COR-L47 (cell line): ENCODE data around the gene SLCO3A1.

Source experiments
- DNase-seq: peaks from one replicate; lab custom pipeline; 2025; lab: John Stamatoyannopoulos, UW

The SLCO3A1 gene

GRCh38 chr15:91882858-91883586 is 29.5 kb downstream of the SLCO3A1 start:
- no peak for DNase-seq

GRCh38 chr15:91884606-91885005 is 31.1 kb downstream of the SLCO3A1 start:
- no peak for DNase-seq

- no peak for DNase-seq
These were observed 31.5 kb downstream of the SLCO3A1 start for GRCh38 chr15:91885054-91885453.

DNA sequence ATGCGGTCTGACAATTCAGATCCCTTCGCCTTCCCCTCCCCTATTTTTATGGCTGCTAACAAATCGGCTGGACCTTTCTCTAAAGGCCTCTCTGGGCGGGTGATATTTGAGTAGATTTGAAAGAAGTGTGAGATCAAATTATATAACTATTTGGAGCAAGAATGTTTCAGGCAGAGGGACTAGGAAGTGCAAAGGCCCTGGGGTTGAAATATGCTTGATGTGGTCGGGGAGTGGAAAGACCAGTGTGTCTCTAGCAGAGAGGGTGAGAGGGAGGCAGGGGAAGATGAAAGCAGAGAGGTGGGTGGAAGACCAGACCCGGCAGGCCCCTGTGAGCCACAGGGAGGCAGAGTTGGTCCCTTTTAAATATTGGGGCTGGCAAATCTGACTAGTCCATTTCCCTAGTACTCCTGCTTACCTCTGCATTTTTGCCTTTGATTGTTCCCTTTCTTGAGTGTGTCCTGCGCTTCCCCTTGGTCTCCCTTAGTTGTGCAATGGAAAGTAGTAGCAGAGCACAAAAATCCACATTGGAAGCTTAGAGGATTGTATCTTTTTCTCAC is 32.3 kb downstream of the SLCO3A1 start:
- DNase-seq = peak; percentile 12

- DNase-seq = no peak
These were observed 33.4 kb downstream of the SLCO3A1 start for GRCh38 chr15:91886878-91887277.

DNA sequence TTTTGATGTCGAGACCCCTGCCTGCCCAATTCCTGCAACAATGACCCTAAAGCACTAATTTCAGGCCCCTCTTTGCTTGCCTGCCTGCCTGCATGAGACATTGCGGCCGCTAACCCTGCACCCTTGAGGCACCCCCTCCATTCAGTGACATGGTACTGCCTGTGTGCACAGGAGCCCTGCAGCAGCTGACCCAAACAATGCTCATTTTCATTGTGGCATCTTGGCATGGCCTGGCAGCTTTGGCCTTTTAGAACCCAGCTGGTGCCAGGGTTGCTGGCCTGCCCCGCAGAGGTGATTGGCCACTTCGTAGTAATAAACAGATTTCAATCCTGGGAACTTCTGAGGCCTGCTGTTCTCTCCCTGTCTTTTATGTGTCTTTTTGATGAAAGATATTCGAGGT is 33.8 kb downstream of the SLCO3A1 start:
- DNase-seq = no peak

DNA sequence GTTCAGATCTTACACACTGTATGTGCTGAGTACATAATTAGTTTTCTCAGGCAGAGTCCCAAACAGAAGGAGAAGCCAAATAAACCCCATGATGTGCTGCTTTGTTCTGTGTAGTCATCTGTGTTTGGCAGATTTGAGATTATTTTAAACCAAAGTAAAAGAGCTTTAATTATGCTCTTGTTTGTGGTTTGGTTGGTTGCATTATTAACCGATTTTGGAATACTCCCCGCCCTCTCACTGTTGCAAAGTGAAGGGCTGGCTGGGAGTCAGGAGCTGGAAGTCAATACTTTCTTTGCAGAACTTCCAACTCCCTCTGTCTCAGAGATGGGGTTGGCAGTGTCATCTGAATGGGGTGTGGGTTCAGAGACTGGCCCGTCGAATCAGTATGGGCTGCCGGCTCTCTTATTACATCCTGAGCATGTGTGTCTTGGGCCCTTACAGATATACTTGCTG is 34.4 kb downstream of the SLCO3A1 start:
- DNase-seq = peak; percentile 43

DNA sequence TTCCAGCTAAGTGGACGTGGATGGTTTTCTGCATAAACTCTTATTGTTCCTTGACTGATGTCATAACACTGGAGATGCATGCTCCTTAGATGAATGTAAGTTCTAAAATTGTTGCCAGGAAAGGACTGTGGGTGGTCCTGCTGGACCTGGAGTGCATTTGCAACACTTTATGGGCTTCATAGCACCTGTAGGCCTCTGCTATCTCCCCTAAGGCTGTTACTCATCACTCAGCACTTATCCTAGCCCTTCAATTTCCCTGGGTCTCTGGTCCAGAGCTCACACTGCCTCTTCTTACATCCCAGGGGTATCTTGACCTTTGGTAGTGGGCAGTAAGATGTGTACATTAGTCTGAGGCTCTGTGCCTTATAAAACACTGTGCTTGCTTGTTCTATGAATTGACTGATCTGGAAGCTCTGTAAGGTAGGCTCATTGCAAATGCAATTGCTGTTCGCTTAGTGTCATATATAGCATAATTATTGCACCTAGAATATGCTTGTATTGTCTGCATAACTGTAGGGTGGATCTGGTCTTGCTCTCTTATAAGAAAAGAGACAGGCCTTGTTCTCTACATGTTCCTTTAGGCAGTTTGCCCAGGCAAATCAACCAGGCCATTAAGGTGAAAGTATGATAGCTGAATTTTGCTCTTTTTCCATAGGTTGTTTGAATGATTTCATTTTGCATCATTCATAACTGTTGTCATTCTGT is 35.8 kb downstream of the SLCO3A1 start:
- no peak for DNase-seq

DNA sequence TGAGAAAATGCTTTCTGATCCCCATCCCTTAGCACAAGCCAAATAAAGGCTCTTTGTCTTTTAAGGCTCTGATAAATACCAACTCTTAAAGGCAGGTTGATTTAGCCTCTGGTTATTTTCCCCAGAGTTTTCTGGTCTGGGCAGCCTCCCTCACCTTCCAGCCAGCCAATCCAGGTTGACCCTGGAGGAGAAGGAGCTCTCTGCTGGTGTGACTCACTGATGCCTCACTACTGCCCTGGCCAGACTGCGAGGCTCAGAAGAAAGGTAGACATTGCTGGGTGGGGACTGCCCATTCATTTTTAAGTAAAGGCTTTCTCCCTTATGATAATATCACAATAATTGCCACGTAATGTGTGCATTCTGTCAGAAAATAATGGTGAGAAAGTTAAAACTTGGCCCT is 37.1 kb downstream of the SLCO3A1 start:
- no peak for DNase-seq

DNA sequence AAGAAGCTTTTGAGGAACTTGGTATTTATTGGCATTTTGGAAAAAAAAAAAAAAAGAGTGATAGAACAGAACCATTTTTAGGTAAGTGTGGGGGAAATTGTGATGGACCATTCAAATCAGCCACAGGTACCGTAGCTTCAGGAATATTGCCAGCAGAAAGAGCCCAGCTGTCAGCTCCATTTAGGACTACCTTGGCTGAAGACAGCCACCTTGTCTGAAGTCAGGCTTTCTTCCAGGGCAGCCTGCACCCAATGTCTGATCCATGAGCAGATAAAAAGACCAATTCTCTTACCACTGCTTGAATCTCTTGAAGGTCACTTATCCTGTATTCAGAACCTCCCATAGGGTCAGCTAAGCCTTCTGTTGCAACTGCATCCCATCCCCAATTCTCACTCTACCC is 37.6 kb downstream of the SLCO3A1 start:
- DNase-seq = no peak

- DNase-seq = peak; percentile 29
These were observed 38.4 kb downstream of the SLCO3A1 start for GRCh38 chr15:91891788-91892345.

- no peak for DNase-seq
These were observed 38.9 kb downstream of the SLCO3A1 start for GRCh38 chr15:91892436-91892835.

GRCh38 chr15:91894606-91895005 is 41.1 kb downstream of the SLCO3A1 start:
- DNase-seq = no peak

DNA sequence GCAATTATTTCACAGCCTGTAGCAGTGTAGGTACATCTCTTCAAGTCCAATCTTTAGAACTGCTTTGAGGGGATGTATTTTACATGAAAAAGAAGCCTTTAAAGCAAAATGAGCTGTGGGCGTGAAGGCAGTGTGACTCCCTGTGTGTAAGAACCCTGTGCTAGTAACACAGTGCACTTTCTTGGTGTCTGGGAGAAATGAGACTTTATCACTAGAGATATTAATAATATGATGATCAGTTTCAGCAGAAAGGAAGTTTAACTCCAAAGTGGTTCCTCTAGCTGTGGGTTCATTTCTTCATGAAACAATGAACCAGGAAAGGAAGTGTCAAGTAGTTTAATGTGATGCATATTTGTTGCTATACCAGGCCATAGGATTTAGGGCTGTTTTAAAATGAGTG is 41.5 kb downstream of the SLCO3A1 start:
- no peak for DNase-seq

- DNase-seq = no peak
These were observed 43.0 kb downstream of the SLCO3A1 start for GRCh38 chr15:91896341-91897055.

DNA sequence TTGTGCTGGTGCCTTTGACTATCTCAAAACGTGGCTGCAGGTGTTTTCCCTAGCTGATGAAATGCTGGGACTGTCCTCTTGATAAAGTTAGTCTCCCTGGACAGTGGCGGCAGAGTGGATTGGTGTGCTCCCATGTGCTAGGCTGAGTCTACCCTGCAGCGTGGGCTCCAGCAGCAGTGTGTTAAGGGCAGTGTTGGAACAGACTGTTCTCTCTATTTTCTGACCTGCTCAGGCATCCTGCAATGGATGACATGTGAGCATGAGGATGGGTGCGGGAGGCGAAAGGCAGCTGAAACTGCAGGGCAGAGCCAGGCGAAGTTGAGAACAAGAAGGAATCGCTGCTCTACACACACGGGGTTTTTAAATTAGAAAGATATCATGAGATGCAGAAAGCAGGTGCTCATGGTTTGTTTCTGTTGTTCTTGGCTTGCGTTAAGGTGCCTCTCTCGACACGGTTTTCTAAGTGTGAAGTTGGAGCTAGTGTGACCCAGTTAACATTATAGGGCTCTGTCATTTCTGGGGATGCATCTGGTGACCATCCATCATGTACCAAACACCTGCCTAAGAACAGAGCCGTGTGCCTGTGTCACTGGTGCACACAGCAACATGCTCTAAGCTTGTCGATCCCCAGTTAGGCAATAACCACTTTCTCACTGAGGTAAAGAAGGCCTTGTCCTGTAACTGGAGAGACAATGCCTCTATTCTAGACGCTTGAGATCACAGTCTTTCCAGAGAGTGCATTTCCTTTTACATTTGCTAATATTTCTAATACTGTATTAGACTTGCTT is 44.3 kb downstream of the SLCO3A1 start:
- no peak for DNase-seq

GRCh38 chr15:91898843-91899242 is 45.3 kb downstream of the SLCO3A1 start:
- DNase-seq = no peak

DNA sequence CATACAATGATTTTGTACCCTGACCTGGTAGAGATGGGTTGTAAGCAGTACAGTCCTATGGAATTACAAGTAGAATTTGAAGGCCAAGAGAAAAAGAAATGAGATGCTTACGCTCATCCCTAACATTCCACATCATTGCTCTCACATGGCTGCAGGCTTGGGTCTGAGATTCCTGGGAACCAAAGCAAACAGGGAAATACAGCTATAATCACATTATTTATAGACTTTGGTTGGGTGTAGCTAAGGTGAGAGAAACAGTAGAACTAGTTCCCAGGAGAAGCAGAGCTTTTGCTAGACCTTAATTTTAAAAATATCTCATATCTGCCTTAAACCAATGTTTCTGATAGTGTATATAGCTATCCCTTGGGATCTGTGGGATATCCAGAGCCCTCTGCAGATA is 51.4 kb downstream of the SLCO3A1 start:
- DNase-seq = no peak

DNA sequence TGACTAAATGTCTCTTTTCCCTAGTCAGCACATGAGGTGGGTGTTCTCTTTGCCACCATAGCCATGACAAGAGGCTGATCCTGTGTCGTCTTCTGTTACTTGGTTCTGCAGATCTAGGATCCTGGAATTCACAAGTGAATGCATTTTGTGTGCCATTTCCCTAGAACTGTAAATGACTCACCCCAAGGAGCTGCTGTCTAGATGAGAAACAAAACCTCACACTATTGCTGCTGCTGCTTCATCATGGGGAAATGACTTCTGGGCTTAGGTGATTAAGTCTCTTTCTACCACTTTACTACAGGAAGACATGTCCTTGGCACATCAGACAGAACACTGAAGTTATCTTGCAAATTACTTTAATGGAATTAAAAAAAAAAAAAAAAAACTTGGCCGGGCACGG is 54.9 kb downstream of the SLCO3A1 start:
- no peak for DNase-seq

DNA sequence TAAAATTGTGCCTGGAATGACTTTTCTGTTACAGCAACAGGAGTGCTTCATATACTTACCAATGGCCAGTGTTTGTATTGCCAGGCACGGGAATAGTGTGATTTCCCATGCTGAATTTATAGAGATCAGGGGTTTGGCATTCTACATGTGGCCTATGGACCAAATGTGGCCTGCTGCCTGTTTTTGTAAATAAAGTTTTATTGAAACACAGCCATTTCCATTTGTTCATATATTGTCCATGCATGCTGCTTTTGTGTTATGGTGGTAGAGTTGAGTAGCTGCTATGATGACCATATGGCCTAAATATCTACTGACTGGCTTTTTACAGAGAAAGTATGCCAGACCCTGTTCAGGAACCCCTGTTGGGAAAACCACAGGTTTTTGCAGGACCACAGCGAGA is 55.6 kb downstream of the SLCO3A1 start:
- no peak for DNase-seq

- no peak for DNase-seq
These were observed 56.1 kb downstream of the SLCO3A1 start for GRCh38 chr15:91909574-91909973.

GRCh38 chr15:91911844-91912243 is 58.3 kb downstream of the SLCO3A1 start:
- DNase-seq = no peak
